RWPE1 (cell line): ENCODE results near the gene DCANP1.

Experiments
- CTCF ChIA-PET: fragments of 350-600 bp; sonication (Branson Sonifier 250); formaldehyde crosslinking; extraction: SDS; loops from one replicate; lab custom pipeline; 2021; lab: Yijun Ruan, JAX
- POLR2A ChIA-PET: fragments of 400-600 bp; formaldehyde crosslinking; extraction: SDS; loops from one replicate; lab custom pipeline; 2020; ENCODE audit warnings: antibody characterized with exemption; ENCODE audit not compliant: low non-redundant PET; lab: Yijun Ruan, JAX
- DNase-seq: peaks from one replicate; pipeline ENCODE4 v3.0.0; 2012; ENCODE audit warnings: low spot score
- H3K27ac ChIP-seq: fragments of 450-650 bp; 2 replicates; pipeline ENCODE4 v1.5.1; 2017
- CTCF ChIP-seq: fragments of 450-650 bp; conservative IDR thresholded peaks from 2 replicates; pipeline ENCODE4 v1.5.1; 2017; ENCODE audit warnings: low read depth, mild to moderate bottlenecking

Gene DCANP1

GRCh38 chr5:135491038-135491551, 43.9 kb upstream of the DCANP1 start:
- no peak for DNase-seq
- TF ChIP-seq CTCF = no peak
- ChIA-PET POLR2A (interaction anchor here (0.7 kb wide), 1 partner anchor 691 kb away, joined by 3 read pairs; no protein-coding TSS in a partner anchor), CTCF (interaction anchor here (0.5 to 1.5 kb wide), 6 partner anchors 12 to 155 kb away, joined by 3 to 10 read pairs (median 4); no protein-coding TSS in a partner anchor)
- H3K27ac ChIP-seq = peak overlapping the region; percentile 98

DNA sequence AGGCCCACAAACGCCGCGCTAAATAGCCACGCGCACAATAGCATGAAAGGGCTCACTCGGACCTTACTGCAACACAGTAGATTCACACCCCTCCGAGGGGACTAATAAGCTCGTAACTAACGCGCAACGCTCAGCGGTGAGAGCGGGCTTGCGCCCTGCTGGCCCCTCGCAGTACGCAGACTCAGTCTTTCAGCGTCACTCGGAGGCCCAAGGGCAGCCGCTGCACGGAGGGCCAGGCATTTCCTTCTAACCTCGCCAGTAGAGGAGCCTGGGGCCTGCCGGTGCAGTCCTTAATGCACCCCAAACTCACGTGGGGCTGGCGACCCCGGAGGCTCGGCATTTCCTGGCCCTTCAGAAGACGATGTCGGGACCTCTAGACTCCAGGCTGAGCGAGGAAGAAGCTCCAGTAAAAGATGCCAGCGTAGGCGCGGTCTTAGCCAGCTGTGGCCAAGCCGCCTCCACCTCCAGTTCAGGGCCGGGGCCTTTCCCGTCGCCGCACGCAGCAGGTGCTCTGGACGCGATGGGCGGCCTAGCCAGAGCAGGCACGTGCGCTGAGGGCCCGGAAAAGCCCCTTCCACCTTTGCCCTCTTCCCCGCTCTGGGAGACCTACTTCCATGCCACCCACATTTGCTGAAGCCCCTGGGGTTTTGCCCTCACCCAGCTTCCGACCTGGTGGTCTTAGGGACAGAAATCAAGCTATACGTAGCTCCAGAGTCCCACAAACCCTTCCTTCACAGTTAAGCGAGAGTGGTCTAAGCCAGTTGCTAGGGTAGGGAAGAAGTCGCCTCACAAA, 43.3 kb upstream of the DCANP1 start:
- no peak for DNase-seq
- H3K27ac ChIP-seq = peak overlapping the region; percentile 98
- CTCF ChIA-PET = interaction anchor here (0.5 to 1.5 kb wide), 4 partner anchors 24 to 238 kb away, joined by 3 to 7 read pairs (median 4); no protein-coding TSS in a partner anchor
- POLR2A ChIA-PET = interaction anchor here (0.7 kb wide), 1 partner anchor 691 kb away, joined by 3 read pairs; no protein-coding TSS in a partner anchor
- TF ChIP-seq CTCF = no peak

- no peak for DNase-seq
- no peak for TF ChIP-seq CTCF
- CTCF ChIA-PET = interaction anchor here (0.7 to 1.5 kb wide), 3 partner anchors 23 to 239 kb away, joined by 3 to 7 read pairs (median 6); no protein-coding TSS in a partner anchor
- POLR2A ChIA-PET = no interaction called here
- peak overlapping the region; percentile 68 for H3K27ac ChIP-seq
Measured at GRCh38 chr5:135489466-135490244, 42.5 kb upstream of the DCANP1 start.

DNA sequence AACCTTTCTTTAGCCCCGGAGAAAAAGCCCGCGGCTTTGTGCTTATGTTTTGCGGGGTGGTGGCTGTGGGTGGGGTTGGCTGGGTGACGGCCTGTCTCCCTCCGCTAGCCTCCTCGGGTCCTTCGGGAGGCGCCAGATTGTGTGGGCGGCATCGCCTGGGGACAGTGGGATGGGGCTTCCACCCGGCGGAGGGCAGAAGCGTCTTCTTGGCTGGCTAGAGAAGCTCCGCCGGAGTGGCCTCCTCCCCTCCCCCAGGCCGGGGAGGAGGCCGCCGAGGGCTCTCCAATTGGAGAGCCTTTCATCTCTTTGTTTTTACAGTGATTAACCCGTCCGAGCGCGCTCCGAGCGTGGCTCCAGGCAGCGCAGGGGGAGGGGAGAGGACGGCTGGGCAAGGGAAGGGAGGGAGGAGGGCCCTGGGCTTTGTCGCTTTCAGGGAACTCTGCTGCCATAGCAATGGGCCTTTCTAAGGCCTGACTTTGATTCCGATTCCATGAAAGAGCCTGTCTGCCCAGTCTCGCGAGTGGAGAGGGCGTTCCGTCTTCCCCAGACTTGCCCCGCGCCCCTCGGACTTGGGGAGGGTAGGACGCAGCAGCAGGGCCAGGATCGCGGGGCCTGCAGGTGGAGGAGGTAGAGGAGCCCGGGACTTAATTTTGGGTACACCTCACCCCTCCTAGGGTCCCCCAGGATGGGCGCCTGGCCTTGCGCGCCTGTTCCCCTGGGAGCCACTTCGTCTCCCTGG, 41.7 kb upstream of the DCANP1 start:
- TF ChIP-seq CTCF = no peak
- H3K27ac ChIP-seq = peak overlapping the region; percentile 68
- POLR2A ChIA-PET = interaction anchor here (0.6 kb wide), 1 partner anchor 178 kb away, joined by 3 read pairs; no protein-coding TSS in a partner anchor
- peak; percentile 81 for DNase-seq
- CTCF ChIA-PET = interaction anchor here (0.5 to 1.9 kb wide), 9 partner anchors 14 to 580 kb away, joined by 3 to 12 read pairs (median 3); no protein-coding TSS in a partner anchor

GRCh38 chr5:135487839-135488514, 40.8 kb upstream of the DCANP1 start:
- TF ChIP-seq CTCF = no peak
- peak overlapping the region; percentile 68 for H3K27ac ChIP-seq
- ChIA-PET POLR2A (interaction anchor here (0.6 kb wide), 1 partner anchor 179 kb away, joined by 3 read pairs; no protein-coding TSS in a partner anchor), CTCF (interaction anchor here (0.5 to 1.9 kb wide), 9 partner anchors 13 to 580 kb away, joined by 3 to 12 read pairs (median 3); no protein-coding TSS in a partner anchor)
- DNase-seq = no peak
